ENCODE measurements around the gene CFAP221.

The CFAP221 gene

GRCh38 chr2:119681203-119681867, 137.1 kb downstream of the CFAP221 start:
- no peak for TF ChIP-seq CTCF (IDR thresholded peaks at IDR 0.05; ENCODE audit: low read depth, low read length, missing control alignments)
- H3K4me3 ChIP-seq (ENCODE audit: low read depth, low read length): no peak overlapping the region
- DNase-seq (ENCODE audit: low read depth): no peak

GRCh38 chr2:119681868-119682220, 137.6 kb downstream of the CFAP221 start:
- H3K4me3 ChIP-seq (ENCODE audit: low read depth, low read length): no peak overlapping the region
- no peak for DNase-seq (ENCODE audit: low read depth)
- TF ChIP-seq CTCF (IDR thresholded peaks at IDR 0.05; ENCODE audit: low read depth, low read length, missing control alignments): no peak

- no peak overlapping the region for H3K4me3 ChIP-seq (ENCODE audit: low read depth, low read length)
- no peak for DNase-seq (ENCODE audit: low read depth)
- TF ChIP-seq CTCF (IDR thresholded peaks at IDR 0.05; ENCODE audit: low read depth, low read length, missing control alignments): no peak
Observed at GRCh38 chr2:119682578-119682977, 138.3 kb downstream of the CFAP221 start.

- TF ChIP-seq CTCF (IDR thresholded peaks at IDR 0.05; ENCODE audit: low read depth, low read length, missing control alignments): no peak
- no peak for DNase-seq (ENCODE audit: low read depth)
- H3K4me3 ChIP-seq (ENCODE audit: low read depth, low read length): no peak overlapping the region
Observed at GRCh38 chr2:119683074-119683712, 138.9 kb downstream of the CFAP221 start.

GRCh38 chr2:119683713-119684443, 139.6 kb downstream of the CFAP221 start:
- TF ChIP-seq CTCF (IDR thresholded peaks at IDR 0.05; ENCODE audit: low read depth, low read length, missing control alignments): no peak
- no peak overlapping the region for H3K4me3 ChIP-seq (ENCODE audit: low read depth, low read length)
- DNase-seq (ENCODE audit: low read depth): no peak

GRCh38 chr2:119684518-119684917, 140.3 kb downstream of the CFAP221 start:
- H3K4me3 ChIP-seq (ENCODE audit: low read depth, low read length): no peak overlapping the region
- TF ChIP-seq CTCF (IDR thresholded peaks at IDR 0.05; ENCODE audit: low read depth, low read length, missing control alignments): no peak
- DNase-seq (ENCODE audit: low read depth): no peak
